Transverse colon (tissue), 4 donors: Measurements from ENCODE around the gene PPID.

Experiments used
- CTCF ChIP-seq, 5 experiments: fragments of 200-600 bp in 3 of 5; fragments of 450-650 bp in 2 of 5; sonication (generic) in 3 of 5; IDR thresholded peaks; 1 replicate in 2 of 5; 2 replicates in 3 of 5; pipeline ENCODE4 v1.5.1; 2016 to 2017; ENCODE audit warnings: antibody characterized with exemption in 5 of 5, inconsistent platforms in 3 of 5, mild to moderate bottlenecking in 2 of 5, moderate library complexity in 1 of 5
- EP300 ChIP-seq: sonication (generic); formaldehyde crosslinking; IDR thresholded peaks from one replicate; pipeline ENCODE4 v1.6.1; 2017; ENCODE audit warnings: antibody characterized with exemption, low read depth
- POLR2A ChIP-seq: fragments of 450-650 bp; IDR thresholded peaks from one replicate; pipeline ENCODE4 v1.6.1; 2016; ENCODE audit warnings: antibody characterized with exemption, mild to moderate bottlenecking, moderate library complexity
- POLR2AphosphoS5 ChIP-seq, 3 donors: sonication (generic); formaldehyde crosslinking; IDR thresholded peaks; one replicate each; pipeline ENCODE4 v1.6.1; 2016; ENCODE audit warnings: antibody characterized with exemption in 3 of 3

- TF ChIP-seq CTCF (IDR thresholded peaks at IDR 0.05): no peak
- peak; percentile 69 to 86 (median 81) for TF ChIP-seq POLR2AphosphoS5 (IDR thresholded peaks at IDR 0.05)
- TF ChIP-seq EP300: no peak
- TF ChIP-seq POLR2A: peak; percentile 78
These were observed at the start of gene PPID for GRCh38 chr4:158722917-158723793.
